ENCODE data around the gene FOXI3.

FOXI3 gene

DNA sequence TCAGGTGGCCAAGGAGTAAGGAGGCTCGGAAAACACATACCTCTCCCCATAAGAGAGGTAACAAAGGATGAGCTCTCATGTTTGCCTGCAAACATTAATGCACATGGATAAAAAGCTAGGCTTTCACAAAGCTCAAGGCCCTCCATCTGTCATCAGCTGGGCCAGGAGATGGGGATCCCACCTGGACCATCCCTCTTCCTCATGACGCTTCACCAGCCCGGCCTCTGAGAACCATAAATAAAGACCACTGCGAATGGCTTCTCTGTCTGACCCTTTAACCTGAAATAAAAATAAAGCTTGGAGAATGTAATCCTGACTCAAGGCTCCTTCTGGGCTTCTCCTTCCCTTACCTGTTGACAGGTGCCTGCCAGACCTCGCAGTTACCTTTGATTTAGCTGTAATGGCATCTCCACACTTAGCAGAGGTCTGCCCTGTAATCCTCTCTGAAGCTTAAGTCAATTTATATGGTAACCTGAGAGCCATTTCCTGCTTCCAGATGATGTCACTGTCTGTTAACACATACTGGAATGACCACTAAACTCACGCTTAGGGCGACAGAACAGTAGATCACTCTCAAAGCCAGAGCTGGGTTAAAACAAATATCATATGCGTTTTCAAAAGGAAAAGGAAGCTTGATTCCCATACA, 29.3 kb upstream of the FOXI3 start:
- Histone ChIP-seq H3K9me2 (replicated peaks; ENCODE audit: control insufficient read depth, low read length) (no peaks in the 10 kb centered on the region), H3K27ac (ENCODE audit: low read depth, low read length) (no peak overlapping the region), H3K79me2 (ENCODE audit: control insufficient read depth, low read length) (no peaks in the 10 kb centered on the region), H3F3A (ENCODE audit: control insufficient read depth, insufficient read depth) (no peaks in the 10 kb centered on the region), H3K36me3 (ENCODE audit: control insufficient read depth, low read length) (no peaks in the 10 kb centered on the region), H3K4me2 (ENCODE audit: low read length) (no peak overlapping the region), H3K4me3 (ENCODE audit: low read length) (no peak overlapping the region), H3K27me3 (ENCODE audit: control insufficient read depth, low read length) (no peaks in the 10 kb centered on the region), H3K4me1 (ENCODE audit: control insufficient read depth, low read length) (no peaks in the 10 kb centered on the region), H3K9me3 (ENCODE audit: control insufficient read depth, insufficient read depth, low read length) (no peaks in the 10 kb centered on the region), H4K20me1 (ENCODE audit: control insufficient read depth, insufficient read depth, low read depth, low read length) (no peaks in the 10 kb centered on the region)
- TF ChIP-seq EZH2phosphoT487 (IDR thresholded peaks at IDR 0.05; ENCODE audit: borderline replicate concordance, low read length): no peak
- TF ChIP-seq, protein P1, sequence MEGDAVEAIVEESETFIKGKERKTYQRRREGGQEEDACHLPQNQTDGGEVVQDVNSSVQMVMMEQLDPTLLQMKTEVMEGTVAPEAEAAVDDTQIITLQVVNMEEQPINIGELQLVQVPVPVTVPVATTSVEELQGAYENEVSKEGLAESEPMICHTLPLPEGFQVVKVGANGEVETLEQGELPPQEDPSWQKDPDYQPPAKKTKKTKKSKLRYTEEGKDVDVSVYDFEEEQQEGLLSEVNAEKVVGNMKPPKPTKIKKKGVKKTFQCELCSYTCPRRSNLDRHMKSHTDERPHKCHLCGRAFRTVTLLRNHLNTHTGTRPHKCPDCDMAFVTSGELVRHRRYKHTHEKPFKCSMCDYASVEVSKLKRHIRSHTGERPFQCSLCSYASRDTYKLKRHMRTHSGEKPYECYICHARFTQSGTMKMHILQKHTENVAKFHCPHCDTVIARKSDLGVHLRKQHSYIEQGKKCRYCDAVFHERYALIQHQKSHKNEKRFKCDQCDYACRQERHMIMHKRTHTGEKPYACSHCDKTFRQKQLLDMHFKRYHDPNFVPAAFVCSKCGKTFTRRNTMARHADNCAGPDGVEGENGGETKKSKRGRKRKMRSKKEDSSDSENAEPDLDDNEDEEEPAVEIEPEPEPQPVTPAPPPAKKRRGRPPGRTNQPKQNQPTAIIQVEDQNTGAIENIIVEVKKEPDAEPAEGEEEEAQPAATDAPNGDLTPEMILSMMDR (IDR thresholded peaks at IDR 0.05; ENCODE audit: low read depth, low read length, poor library complexity, severe bottlenecking): no peak

DNA sequence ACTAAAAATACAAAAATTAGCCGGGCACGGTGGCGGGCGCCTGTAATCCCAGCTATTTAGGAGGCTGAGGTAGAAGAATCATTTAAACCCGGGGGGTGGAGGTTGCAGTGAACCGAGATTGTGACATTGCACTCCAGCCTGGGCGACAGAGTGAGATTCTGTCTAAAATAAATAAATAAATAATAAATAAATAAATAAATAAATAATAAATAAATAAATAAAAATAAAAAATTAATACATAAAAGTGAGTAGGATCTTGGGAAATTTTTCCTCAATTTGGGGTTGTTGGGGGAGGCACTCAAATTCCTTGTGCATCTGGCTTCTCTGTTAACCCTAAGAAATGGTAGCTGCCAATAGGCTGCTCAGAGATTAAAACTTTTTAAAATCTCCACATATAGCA, 20.3 kb upstream of the FOXI3 start:
- H3K9me2 ChIP-seq (replicated peaks; ENCODE audit: control insufficient read depth, low read length): no peaks in the 10 kb centered on the region
- no peak overlapping the region for H3K27ac ChIP-seq (ENCODE audit: low read depth, low read length)
- H3F3A ChIP-seq (ENCODE audit: control insufficient read depth, insufficient read depth): no peaks in the 10 kb centered on the region
- H3K27me3 ChIP-seq (ENCODE audit: control insufficient read depth, low read length): 0 out of 2 replicates have a peak, but pooled peaks cover 2% of the 10 kb centered on the region
- H3K79me2 ChIP-seq (ENCODE audit: control insufficient read depth, low read length): no peaks in the 10 kb centered on the region
- H3K36me3 ChIP-seq (ENCODE audit: control insufficient read depth, low read length): no peaks in the 10 kb centered on the region
- H3K4me2 ChIP-seq (ENCODE audit: low read length): no peak overlapping the region
- no peaks in the 10 kb centered on the region for H3K9me3 ChIP-seq (ENCODE audit: control insufficient read depth, insufficient read depth, low read length)
- H3K4me1 ChIP-seq (ENCODE audit: control insufficient read depth, low read length): no peaks in the 10 kb centered on the region
- no peak overlapping the region for H3K4me3 ChIP-seq (ENCODE audit: low read length)
- no peak for TF ChIP-seq EZH2phosphoT487 (IDR thresholded peaks at IDR 0.05; ENCODE audit: borderline replicate concordance, low read length)
- TF ChIP-seq, protein P1 (IDR thresholded peaks at IDR 0.05; ENCODE audit: low read depth, low read length, poor library complexity, severe bottlenecking): no peak
- H4K20me1 ChIP-seq (ENCODE audit: control insufficient read depth, insufficient read depth, low read depth, low read length): no peaks in the 10 kb centered on the region

DNA sequence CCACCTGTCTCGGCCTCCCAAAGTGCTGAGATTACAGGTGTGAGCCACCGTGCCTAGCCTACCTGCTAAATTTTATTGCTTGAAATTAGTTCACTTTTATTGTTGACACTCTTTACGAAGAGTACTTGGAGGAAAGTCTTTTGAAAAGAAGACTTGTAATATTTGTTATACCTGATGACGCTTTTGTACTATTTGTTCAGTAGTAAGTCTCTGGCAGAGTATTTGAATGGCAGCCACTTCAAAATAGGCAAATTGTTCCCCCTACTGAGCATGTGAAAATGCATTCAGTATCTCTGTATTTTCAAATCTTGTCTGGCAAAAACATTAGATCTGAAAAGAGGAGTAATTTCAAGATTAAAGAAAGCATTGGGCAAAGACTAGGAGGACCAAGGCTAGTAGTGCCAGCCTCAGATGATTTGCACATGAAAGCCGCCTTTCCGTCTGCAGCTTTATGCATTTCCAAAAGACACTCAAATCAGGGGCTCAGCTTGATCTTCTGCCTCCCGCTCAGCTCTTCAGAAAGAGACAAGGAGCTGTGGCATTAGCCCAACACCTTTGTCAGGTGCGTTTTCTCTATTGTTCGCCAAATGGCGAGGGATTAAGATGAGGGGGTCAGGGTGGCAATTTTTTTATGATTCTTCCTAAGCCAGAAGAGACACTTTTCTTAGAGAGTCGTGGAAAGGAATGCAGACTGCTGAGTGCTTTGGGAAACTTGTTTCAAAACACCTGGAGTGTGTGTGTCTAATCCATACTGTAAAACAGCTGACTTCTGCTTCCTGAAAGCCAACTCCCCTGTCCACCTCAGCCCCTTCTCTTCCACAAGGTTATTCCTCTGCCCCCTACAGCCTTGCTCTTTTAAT, 18.8 kb upstream of the FOXI3 start:
- no peak overlapping the region for H3K4me2 ChIP-seq (ENCODE audit: low read length)
- H3F3A ChIP-seq (ENCODE audit: control insufficient read depth, insufficient read depth): no peaks in the 10 kb centered on the region
- no peaks in the 10 kb centered on the region for H3K4me1 ChIP-seq (ENCODE audit: control insufficient read depth, low read length)
- no peaks in the 10 kb centered on the region for H3K79me2 ChIP-seq (ENCODE audit: control insufficient read depth, low read length)
- H3K9me2 ChIP-seq (replicated peaks; ENCODE audit: control insufficient read depth, low read length): no peaks in the 10 kb centered on the region
- no peaks in the 10 kb centered on the region for H3K9me3 ChIP-seq (ENCODE audit: control insufficient read depth, insufficient read depth, low read length)
- H3K36me3 ChIP-seq (ENCODE audit: control insufficient read depth, low read length): no peaks in the 10 kb centered on the region
- H4K20me1 ChIP-seq (ENCODE audit: control insufficient read depth, insufficient read depth, low read depth, low read length): no peaks in the 10 kb centered on the region
- 0 out of 2 replicates have a peak, but pooled peaks cover 2% of the 10 kb centered on the region for H3K27me3 ChIP-seq (ENCODE audit: control insufficient read depth, low read length)
- no peak for TF ChIP-seq EZH2phosphoT487 (IDR thresholded peaks at IDR 0.05; ENCODE audit: borderline replicate concordance, low read length)
- TF ChIP-seq, protein P1 (IDR thresholded peaks at IDR 0.05; ENCODE audit: low read depth, low read length, poor library complexity, severe bottlenecking): no peak
- no peak overlapping the region for H3K4me3 ChIP-seq (ENCODE audit: low read length)
- H3K27ac ChIP-seq (ENCODE audit: low read depth, low read length): no peak overlapping the region

Data from DOHH2 (cell line).